HG02852 (cell line): ENCODE measurements around the gene FAM193A.
"Not testable (repeated sequence)": the region's sequence is repeated elsewhere in the genome, so short reads cannot be mapped to it uniquely, and the experiment has no call there.

Source experiments
- ATAC-seq: cut with Tn5 transposase; IDR thresholded peaks from one replicate; pipeline ENCODE4 v1.9.1; 2021; ENCODE audit warnings: mild to moderate bottlenecking, moderate library complexity; ENCODE audit not compliant: unreplicated experiment

FAM193A gene

GRCh38 chr4:2744576-2745270 is 208.3 kb downstream of the FAM193A start:
- no peak for ATAC-seq

DNA sequence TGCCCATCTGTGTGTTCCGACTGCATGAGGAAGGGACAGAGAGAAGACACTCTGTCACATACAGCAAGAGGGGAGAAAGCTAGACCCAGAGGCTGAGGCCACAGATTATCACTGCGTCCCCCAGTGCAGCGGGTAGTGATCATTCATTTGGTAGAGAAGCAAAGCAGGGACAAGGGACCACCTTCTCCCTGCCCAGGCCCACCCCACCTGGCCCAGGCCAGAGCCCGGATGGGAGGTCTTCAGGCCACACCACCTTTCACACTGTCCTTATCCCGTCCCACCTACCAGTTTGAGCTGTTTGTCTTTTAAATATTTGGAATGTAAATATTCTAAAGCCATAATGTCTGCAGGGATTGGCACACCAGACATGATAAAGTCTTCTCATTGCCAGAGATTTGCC is 209.1 kb downstream of the FAM193A start:
- ATAC-seq: no peak

- ATAC-seq: peak; percentile 94
These were observed 209.7 kb downstream of the FAM193A start for GRCh38 chr4:2745981-2746806.

GRCh38 chr4:2746891-2747695 is 210.6 kb downstream of the FAM193A start:
- no peak for ATAC-seq

- no peak for ATAC-seq
These were observed 214.5 kb downstream of the FAM193A start for GRCh38 chr4:2750719-2751605.

DNA sequence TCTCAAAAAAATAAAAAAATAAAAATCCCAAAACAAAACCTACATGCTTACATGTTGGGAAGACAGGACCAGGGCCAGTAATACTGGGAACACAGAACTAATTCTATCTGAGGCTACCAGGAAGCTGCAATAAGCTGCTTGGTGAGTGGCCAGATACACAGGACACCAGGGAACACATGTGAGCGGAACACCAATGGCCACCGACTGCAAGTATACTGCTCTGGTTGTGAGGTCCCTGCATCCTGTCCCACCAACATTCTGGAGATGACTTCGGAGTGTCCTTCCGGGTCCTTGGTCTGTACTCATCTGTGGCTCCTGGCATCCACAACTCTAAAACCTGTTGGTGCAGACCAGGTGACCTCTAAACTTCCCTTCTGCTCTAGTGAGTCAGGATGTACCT is 217.0 kb downstream of the FAM193A start:
- ATAC-seq: no peak

- ATAC-seq: no peak
These were observed 218.7 kb downstream of the FAM193A start for GRCh38 chr4:2754848-2755819.

DNA sequence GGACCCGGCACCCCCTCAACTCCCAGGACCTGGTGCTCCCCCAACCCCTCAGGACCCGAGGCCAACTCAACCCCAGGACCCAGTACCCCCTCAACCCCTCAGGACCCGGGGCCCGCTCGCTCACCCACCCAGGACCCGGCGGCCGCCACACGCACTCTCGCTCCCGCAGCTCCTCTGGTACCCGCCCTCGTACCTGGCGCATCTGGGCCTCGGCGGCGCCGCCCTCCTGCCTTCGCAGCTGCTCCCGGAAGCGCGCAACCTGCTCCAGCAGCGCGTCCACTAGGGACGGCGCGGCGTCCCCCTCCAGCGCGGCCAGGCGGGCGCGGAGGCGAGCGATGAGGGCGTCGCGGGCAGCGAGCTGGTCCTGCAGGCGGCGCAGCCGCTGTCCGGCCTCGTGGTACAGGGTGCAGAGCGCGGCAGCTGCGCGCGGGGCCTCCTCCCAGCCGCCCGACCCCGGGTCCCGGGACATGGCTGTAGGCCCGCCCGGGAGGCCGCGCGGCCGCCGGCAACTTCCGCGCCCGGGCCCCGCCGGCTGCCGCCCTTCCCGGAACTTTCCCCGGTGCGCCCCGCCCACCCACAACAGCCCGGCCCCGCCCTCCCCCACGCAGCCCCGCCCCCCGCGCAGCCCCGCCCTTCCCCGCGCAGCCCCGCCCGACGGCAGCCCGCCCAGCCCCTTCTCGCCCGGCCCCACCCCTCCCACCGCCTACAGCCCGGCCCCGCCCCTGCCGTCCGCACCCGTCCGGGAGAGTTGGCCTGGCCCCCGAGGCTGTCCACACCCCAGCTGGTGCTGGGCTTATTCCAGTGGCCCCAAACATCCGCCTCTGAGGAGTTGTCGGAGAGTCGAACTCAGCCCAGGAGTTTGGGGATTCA is 219.6 kb downstream of the FAM193A start, which contains the start of gene TNIP2:
Gene TNIP2, minus strand, starts transcription at position 516 of the 870 bp plus-strand sequence. Its CDS starts 47 bp downstream, at position 469.
- ATAC-seq: peak; percentile 61

DNA sequence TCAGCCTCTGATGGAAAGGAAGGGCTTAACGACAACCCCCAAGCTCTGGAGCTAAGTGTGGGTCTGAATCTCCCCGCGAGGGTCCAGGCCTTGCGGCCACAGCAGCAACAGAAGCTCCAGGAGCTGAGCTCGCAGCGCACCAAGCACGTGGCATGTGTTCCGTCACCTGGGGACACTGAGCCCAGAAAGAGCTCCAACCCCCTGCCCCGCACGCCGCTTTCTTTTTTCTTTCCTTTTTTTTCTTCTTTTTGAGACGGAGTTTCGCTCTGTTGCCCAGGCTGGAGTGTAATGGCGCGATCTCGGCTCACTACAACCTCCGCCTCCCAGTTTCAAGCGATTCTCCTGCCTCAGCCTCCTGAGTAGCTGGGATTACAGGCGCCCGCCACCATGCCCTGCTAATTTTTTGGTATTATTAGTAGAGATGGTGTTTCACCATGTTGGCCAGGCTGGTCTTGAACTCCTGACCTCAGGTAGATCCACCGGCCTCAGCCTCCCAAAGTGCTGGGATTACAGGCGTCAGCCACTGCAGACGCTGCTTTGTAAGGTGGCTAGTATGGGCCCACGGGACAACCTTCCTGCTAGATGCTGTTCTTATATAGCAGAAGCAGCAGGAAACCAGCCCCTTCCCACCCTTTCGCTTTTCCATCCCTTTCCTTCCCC is 220.4 kb downstream of the FAM193A start:
- ATAC-seq: no peak

DNA sequence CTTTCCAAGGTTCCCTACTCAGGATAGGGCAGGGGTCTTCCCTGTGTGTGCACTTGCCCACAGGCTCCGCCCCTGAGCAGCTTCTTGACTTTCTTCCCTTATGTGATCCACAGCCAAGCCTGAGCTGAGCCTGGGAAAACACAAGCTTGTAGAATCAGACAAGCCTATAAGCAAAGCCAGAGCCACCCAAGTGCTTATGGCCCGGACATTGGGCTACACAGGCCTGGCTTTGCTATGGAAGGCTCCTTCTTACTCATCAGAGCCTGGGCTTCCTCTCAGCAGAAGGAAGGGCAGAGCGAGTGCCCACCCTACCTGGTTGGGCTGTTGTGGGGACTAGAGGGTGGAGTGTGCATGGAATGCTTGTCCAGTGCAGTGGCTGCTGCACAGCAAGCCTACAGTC is 221.0 kb downstream of the FAM193A start:
- ATAC-seq: no peak

GRCh38 chr4:2761035-2761923 is 224.8 kb downstream of the FAM193A start:
- no peak for ATAC-seq

DNA sequence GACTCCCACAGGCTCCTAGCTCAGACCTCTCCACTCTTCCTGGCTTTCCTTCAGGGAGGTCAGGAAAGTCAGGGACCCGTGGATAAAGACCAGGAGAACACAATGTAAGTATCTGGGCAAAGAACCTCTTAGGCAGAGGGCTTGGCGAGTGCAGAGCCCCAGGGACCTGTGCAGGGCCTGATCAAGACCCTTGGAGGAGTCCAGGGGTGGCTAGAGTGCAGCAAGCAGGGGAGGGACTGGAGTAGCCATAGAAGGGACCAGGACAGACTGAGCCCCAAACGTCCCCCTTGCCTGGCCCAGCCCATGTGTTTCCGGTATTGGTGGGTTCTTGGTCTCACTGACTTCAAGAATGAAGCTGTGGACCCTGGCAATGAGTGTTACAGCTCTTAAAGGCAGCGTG is 225.6 kb downstream of the FAM193A start:
- no peak for ATAC-seq

GRCh38 chr4:2762486-2763370 is 226.3 kb downstream of the FAM193A start:
- not testable (repeated sequence) for ATAC-seq

GRCh38 chr4:2763511-2763967 is 227.1 kb downstream of the FAM193A start:
- no peak for ATAC-seq

DNA sequence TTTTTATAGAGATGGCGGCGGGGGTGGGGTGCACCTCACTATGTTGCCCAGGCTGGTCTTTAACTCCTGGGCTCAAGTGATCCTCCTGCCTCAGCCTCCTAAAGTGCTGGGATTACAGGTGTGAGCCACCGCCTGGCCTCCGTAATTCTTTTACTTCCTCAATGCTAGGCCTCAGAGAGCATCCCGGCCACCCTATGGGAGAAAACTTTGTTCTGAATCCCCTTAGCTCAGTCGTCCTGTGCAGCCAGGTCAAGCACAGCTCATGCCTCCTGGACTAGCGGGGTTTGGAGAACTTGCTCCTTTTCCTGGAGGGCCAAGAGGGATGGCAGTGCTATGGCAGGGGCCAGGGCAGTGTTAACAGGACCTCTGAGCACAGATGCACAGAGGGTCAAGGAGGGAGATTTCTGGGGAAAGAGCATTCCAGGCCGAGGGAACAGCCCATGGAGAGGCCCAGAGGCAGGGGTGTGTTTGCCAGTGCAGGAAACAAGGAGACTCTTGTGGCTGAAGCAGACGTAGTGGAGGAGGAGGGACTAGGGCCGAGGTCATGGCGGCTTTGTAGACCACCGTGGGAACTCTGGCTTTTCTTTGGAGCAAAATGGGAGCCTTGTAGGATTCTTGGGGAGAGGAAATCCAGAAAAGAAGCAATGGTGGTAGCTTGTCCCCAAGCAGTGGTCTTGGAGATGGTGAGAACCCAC is 229.5 kb downstream of the FAM193A start:
- no peak for ATAC-seq
